Measurements from ENCODE around the gene TULP4.
"Not testable (repeated sequence)": the region's sequence is repeated elsewhere in the genome, so short reads cannot be mapped to it uniquely, and the experiment has no call there.

Gene TULP4

GRCh38 chr6:158521759-158522158, 209.5 kb downstream of the TULP4 start:
- DNase-seq (ENCODE audit: low read depth in 1 of 2, low spot score in 1 of 2) = no peak

- DNase-seq (ENCODE audit: low read depth in 1 of 2, low spot score in 1 of 2) = no peak
These were observed 210.4 kb downstream of the TULP4 start for GRCh38 chr6:158522616-158523015.

- no peak for DNase-seq (ENCODE audit: low read depth in 1 of 2, low spot score in 1 of 2)
These were observed 212.0 kb downstream of the TULP4 start for GRCh38 chr6:158524311-158524710.

GRCh38 chr6:158527858-158528257, 215.6 kb downstream of the TULP4 start:
- not testable (repeated sequence) for DNase-seq (ENCODE audit: low read depth in 1 of 2, low spot score in 1 of 2)

- DNase-seq (ENCODE audit: low read depth in 1 of 2, low spot score in 1 of 2) = no peak
These were observed 216.6 kb downstream of the TULP4 start for GRCh38 chr6:158528826-158529225.

- DNase-seq (ENCODE audit: low read depth in 1 of 2, low spot score in 1 of 2) = no peak
These were observed 217.4 kb downstream of the TULP4 start for GRCh38 chr6:158529629-158530028.

- DNase-seq (ENCODE audit: low read depth in 1 of 2, low spot score in 1 of 2) = no peak
These were observed 219.3 kb downstream of the TULP4 start for GRCh38 chr6:158531566-158531965.

GRCh38 chr6:158531970-158532369, 219.7 kb downstream of the TULP4 start:
- no peak for DNase-seq (ENCODE audit: low read depth in 1 of 2, low spot score in 1 of 2)

- peak; percentile 45 to 59 for DNase-seq (ENCODE audit: low read depth in 1 of 2, low spot score in 1 of 2)
These were observed 224.0 kb downstream of the TULP4 start for GRCh38 chr6:158536084-158536890.

GRCh38 chr6:158536891-158537798, 224.9 kb downstream of the TULP4 start:
- no peak for DNase-seq (ENCODE audit: low read depth in 1 of 2, low spot score in 1 of 2)

GRCh38 chr6:158538741-158539140, 226.5 kb downstream of the TULP4 start:
- DNase-seq (ENCODE audit: low read depth in 1 of 2, low spot score in 1 of 2) = no peak

GRCh38 chr6:158539413-158539812, 227.1 kb downstream of the TULP4 start:
- DNase-seq (ENCODE audit: low read depth in 1 of 2, low spot score in 1 of 2) = no peak

GRCh38 chr6:158539881-158540280, 227.6 kb downstream of the TULP4 start:
- no peak for DNase-seq (ENCODE audit: low read depth in 1 of 2, low spot score in 1 of 2)

GRCh38 chr6:158543606-158544185, 231.4 kb downstream of the TULP4 start:
- no peak for DNase-seq (ENCODE audit: low read depth in 1 of 2, low spot score in 1 of 2)

- no peak for DNase-seq (ENCODE audit: low read depth in 1 of 2, low spot score in 1 of 2)
These were observed 232.2 kb downstream of the TULP4 start for GRCh38 chr6:158544428-158544827.

- DNase-seq (ENCODE audit: low read depth in 1 of 2, low spot score in 1 of 2) = no peak
These were observed 233.0 kb downstream of the TULP4 start for GRCh38 chr6:158545043-158545966.

- no peak for DNase-seq (ENCODE audit: low read depth in 1 of 2, low spot score in 1 of 2)
These were observed 236.3 kb downstream of the TULP4 start for GRCh38 chr6:158548418-158549161.

GRCh38 chr6:158552055-158552795, 240.0 kb downstream of the TULP4 start:
- DNase-seq (ENCODE audit: low read depth in 1 of 2, low spot score in 1 of 2) = no peak

- DNase-seq (ENCODE audit: low read depth in 1 of 2, low spot score in 1 of 2) = no peak
These were observed 240.5 kb downstream of the TULP4 start for GRCh38 chr6:158552796-158553138.
